ENCODE results near the gene HLA-G.
"Not testable (repeated sequence)": the region's sequence is repeated elsewhere in the genome, so short reads cannot be mapped to it uniquely, and the experiment has no call there.

The HLA-G gene
- long read RNA-seq, donor 1 = 0 reads
- long read RNA-seq, donor 2 = 0 reads
- long read RNA-seq, donor 3 = 0 reads
- long read RNA-seq, donor 4 = 0 reads
- long read RNA-seq, donor 5 = 0 reads
- long read RNA-seq, donor 6 = 0 reads
- long read RNA-seq, donor 7 = 0 reads
- long read RNA-seq, donor 8 = 0 reads

DNA sequence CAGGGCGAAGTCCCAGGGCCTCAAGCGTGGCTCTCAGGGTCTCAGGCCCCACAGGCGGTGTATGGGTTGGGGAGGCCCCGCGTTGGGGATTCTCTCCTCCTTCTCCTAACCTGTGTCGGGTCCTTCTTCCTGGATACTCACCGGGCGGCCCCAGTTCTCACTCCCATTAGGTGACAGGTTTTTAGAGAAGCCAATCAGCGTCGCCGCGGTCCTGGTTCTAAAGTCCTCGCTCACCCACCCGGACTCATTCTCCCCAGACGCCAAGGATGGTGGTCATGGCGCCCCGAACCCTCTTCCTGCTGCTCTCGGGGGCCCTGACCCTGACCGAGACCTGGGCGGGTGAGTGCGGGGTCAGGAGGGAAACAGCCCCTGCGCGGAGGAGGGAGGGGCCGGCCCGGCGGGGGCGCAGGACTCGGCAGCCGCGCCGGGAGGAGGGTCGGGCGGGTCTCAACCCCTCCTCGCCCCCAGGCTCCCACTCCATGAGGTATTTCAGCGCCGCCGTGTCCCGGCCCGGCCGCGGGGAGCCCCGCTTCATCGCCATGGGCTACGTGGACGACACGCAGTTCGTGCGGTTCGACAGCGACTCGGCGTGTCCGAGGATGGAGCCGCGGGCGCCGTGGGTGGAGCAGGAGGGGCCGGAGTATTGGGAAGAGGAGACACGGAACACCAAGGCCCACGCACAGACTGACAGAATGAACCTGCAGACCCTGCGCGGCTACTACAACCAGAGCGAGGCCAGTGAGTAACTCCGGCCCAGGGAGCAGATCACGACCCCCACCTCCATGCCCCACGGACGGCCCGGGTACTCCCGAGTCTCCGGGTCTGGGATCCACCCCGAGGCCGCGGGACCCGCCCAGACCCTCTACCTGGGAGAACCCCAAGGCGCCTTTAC, at the start of gene HLA-G:
TSS of gene HLA-G (plus strand) at position 247 of the 892 bp plus-strand sequence. CDS start at position 267, 20 bp downstream.
- no peak for DNase-seq

DNA sequence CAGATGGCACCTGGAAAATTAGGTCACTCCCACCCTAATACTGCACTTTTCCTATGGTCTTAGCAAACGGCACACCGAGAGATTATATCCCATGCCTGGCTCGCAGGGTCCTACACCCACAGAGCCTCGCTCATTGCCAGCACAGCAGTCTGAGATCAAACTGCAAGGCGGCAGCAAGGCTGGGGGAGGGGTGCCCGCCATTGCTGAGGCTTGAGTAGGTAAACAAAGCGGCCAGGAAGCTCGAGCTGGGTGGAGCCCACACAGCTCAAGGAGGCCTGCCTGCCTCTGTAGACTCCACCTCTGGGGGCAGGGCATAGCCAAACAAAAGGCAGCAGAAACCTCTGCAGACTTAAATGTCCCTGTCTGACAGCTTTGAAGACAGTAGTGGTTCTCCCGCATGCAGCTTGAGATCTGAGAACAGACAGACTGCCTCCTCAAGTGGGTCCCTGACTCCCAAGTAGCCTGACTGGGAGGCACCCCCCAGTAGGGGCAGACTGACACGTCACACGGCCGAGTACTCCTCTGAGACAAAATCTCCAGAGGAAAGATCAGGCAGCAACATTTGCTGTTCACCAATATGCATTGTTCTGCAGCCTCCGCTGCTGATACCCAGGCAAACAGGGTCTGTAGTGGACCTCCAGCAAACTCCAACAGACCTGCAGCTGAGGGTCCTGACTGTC, 47.5 kb upstream of the HLA-G start:
- DNase-seq = not testable (repeated sequence)

DNA sequence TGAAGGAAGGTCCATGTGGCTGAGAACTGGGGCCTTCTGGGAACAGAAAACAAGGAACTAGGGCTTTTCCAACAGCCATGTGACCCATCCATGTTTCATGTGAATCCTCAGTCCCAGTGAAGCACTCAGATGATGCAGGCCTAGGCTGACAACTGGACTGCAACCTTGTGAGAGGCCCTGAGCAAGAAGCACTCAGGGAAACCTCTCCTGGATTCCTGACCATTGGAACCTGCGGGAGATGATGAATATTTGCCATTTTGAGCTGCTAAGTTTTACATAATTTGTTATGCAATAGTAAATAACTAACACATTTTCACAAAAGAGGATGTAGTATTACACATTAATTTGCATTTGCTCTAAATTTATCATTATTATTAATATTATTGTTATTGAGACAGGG, 38.4 kb upstream of the HLA-G start:
- DNase-seq = no peak

DNA sequence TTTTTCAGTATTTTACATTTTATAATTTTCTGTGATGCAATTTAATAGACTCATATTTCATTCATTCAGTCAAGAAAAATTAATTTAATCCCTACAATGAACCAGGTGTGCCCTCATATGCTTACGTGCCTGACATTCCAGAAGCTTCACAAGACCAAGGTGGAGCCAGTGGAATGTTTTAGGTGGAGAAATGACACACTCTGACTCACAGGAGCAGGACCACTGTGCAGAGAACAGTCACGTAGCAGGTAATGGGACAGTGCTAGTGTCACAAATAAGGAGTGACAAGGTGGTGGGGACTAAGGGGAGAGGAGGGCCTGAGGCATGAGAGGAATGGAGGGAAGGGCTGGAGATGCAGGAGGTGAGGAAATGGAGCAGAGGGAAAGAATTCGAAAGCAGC, 37.0 kb upstream of the HLA-G start:
- DNase-seq = no peak

DNA sequence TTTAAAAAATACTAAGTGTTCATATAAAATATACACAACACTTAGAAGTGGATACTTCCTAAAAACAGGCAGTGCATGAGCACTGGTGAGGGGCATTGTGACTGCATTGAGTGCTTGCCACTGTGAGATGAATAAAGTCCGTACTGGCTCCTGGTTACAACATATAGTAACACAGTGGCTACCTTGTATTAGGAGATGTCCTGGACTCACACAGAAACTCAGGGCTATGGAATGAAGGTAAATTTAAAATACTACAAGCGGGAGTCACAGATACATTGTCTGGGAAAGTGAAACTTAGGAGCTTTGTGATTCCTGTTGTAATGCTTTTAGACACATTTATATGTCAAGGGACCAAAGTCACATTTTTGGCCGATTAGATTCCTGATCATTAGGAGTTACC, 36.5 kb upstream of the HLA-G start:
- no peak for DNase-seq

DNA sequence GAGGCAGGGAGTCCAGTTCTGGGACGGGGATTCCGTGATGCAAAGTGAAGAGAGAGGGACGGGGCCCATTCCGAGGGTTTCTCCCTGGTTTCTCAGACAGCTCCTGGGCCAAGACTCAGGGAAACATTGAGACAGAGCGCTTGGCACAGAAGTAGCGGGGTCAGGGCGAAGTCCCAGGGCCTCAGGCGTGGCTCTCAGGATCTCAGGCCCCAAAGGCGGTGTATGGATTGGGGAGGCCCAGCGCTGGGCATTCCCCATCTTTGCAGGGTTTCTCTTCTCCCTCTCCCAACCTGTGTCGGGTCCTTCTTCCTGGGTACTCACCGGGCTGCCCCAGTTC, 35.9 kb upstream of the HLA-G start:
- DNase-seq = no peak

DNA sequence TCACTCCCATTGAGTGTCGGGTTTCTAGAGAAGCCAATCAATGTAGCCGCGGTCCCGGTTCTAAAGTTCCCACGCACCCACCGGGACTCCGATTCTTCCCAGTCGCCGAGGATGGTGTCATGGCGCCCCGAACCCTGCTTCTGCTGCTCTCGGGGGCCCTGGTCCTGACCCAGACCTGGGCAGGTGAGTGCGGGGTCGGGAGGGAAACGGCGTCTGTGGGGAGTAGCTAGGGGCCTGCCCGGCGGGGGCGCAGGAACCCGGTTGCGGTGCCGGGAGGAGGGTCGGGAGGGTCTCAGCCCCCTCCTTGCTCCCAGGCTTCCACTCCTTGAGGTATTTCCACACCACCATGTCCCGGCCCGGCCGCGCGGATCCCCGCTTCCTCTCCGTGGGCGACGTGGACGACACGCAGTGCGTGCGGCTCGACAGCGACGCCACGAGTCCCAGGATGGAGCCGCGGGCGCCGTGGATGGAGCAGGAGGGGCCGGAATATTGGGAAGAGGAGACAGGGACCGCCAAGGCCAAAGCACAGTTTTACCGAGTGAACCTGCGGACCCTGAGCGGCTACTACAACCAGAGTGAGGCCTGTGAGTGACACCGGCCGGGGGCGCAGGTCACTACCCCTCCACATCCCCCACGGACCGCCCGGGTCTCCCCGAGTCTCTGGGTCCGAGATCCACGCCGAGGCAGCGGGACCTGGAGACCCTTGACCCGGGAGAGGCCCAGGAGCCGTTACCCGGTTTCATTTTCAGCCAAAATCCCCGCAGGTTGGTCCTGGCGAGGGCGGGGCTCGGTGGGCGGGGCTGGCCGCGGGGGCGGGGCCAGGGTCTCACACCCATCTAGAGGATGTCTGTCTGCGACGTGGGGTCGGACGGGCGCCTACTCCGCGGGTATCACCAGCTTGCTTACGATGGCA, 35.2 kb upstream of the HLA-G start:
- no peak for DNase-seq

DNA sequence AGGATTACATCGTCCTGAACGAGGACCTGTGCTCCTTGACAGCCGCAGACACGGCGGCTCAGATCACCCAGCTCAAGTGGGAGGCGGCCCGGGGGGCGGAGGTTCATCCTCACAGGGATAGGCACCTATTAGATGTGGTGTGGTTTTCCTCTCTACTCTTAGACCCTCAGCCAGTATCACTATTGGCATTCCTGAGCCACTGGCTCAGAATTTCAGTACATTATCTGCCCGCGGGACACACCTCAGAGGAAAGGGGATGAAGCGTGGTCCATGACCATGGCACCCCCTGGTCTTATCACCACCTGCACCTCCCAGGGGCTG, 34.6 kb upstream of the HLA-G start:
- DNase-seq = no peak

DNA sequence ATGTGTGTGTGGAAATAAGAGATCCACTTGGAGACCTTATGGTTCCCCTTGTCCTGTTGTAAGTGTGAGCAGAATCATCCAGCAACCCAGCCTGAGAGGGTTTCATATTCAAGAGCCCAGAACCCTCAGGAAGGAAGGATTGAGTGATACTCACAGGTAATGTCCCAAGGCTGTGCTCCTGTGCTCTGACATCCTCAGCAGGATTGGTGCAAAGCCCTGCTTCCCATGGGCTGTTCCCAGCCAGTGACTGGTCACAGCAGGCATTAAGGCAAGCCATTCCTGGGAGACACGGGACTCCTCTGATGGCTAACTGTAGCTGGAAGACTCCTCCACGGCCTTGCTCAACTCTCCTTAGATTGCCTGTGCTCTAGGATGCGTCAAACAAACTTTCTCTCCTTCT, 33.8 kb upstream of the HLA-G start:
- no peak for DNase-seq

DNA sequence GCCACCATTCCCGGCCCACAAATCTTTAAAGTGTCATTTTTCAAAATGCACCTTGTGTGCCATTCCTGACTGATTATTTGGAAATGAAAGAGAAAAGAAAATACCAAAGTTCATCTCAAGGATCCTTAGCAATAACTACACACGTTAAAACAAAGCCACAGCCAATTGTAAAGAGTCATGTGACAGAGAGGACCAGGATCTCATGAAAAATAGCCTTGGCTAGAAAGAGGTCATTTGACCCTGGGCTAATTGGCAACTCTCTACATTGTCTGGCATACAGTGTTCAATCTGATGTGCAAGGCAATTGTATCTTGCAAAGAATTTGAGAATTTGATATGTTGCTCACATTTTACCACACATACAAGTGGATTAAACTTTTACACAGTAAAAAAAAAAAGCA, 31.6 kb upstream of the HLA-G start:
- no peak for DNase-seq

DNA sequence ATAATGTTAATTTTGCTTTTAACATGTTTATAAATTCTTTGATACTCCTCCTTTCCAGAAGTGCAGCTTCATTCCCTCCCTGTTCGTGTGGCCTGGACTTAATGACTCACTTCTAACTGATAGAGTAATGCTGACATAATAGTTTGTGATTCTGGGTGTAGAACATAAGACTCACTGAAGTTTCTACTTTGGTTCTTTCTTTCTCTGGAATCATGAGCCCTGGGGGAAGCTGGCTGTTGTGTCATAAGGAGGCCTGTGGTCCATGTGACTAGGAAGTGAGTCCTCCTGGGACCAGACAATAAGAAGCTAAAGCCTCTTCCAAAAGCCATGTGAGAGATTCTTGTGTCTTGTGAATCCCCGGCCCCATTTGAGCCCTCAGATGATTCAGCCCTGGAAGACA, 30.5 kb upstream of the HLA-G start:
- no peak for DNase-seq

DNA sequence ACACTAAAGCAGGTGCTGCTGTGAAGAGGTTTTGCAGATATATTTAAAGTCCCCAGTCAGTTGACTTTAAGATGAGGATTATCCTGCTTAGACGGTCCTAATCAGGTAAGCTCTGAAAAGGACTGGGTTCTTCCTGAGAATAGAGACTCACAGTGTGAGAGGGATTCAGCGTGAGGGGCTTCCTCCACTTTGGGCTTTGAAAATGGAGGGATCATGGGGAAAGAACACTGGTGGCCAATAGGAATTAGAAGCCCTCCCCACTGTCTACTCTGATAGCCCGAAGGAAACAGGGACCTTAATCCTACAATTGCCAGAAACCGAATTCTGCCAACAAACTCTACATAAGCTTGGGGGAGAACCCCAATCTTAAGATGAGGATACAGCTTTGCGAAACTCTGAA, 29.7 kb upstream of the HLA-G start:
- no peak for DNase-seq

DNA sequence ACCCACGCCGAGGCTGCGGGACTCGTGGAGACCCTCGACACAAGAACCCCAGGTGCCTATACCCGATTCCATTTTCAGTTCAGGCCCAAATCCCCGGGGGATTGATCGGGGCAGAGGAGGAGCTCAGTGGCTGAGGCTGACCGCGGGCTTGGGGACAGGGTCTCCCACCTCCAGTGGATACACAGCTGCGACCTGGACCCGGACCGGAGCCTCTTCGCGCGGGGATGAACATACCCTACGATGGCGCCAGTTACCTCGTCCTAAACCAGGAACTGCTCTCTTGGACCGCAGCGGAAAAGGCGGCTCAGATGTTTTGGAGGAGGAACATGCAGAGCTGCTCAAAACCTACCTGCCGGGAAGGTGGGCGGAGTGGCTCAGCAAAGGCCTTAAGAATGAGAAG, 27.4 kb upstream of the HLA-G start:
- DNase-seq = no peak

DNA sequence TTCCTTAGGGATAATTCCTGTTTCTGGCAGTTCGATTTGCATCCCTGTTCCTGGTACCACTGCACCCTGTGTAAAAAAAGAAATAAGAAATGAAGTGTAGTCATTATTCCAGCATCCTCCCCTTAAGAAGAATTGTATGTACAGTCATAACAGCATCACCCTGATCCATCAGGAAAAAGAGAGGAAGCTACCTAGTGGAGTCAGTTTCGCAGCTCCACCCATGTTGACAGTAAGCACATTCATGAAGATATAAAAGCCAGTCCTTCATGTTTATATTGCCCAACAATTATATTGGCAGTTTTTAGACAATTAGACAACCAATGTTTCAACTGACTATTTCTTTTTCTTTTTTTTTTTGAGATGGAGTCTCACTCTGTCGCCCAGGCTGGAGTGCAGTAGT, 21.2 kb upstream of the HLA-G start:
- no peak for DNase-seq

DNA sequence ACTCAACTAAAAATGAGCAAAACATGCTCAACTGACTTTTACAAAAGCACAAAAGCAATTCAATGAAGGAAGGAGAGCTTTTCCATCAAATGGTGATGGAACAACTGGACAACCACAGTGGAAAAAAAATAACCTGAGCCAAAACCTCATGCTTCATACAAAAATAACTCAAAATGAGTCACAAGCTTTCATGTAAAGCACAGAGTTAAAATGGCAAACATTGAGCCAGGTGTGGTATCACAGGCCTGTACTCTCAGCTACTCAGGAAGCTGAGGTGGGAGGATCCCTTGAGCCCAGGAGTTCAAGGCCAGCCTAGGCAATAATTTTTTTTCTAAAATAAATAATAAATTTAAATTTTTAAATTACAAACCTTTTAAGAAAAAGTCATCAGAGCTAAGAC, 18.4 kb upstream of the HLA-G start:
- no peak for DNase-seq

DNA sequence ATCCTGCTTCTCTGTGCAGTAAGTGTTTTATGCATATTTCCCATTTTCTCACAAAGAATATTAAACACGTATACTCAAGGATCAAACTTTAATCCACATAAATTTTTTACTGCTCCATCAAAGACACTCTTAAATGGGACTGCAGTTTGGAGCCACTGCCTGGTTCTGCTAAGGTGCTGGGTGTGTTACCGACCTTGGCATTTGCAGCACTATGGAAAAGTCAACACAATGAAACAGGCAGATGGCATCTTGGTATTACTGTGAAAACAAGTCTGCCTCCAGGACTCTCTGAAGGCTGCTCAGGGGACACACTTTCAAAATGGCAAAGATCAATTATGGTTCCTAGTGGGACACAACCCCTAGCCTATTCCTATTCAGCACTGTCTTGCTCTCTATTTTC, 17.3 kb upstream of the HLA-G start:
- no peak for DNase-seq

DNA sequence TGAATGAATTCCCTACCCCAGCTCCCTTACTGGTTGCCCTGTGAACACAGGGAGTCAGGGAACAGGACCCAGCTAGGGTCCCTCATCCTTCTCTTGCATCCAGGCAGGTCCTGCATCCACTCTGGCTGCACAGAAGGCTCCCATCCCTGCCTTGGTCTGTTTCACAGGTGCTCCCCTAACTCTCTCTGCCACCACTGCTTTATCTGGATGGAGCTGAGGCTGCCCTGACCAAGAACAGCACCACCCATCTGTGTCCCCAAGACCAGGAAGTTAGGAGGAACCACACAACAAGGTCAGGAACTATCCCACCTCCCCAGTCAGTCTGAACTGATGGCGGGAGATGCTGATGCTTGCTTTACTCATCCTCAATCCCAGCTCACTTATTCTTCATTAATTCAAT, 16.2 kb upstream of the HLA-G start:
- DNase-seq = no peak

DNA sequence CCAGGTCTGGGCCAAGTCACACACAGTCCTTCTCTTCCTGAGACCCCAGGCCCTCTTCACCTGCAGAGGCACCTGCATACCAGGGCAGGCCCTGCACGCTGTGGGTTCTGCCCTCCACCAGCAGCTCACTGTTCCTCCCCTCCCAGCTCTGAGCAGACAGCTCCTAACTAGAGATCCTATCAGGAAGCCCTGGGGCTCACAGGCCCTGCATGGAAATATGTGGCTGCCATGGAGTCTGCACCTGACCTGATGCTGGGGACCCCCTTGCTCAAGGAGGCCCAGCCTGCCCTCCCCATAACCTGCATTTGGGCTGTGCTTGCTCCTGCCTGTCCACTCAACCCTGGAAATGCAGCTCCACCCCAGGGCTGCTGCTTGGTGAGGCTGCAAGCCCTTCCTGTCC, 14.6 kb upstream of the HLA-G start:
- no peak for DNase-seq

DNA sequence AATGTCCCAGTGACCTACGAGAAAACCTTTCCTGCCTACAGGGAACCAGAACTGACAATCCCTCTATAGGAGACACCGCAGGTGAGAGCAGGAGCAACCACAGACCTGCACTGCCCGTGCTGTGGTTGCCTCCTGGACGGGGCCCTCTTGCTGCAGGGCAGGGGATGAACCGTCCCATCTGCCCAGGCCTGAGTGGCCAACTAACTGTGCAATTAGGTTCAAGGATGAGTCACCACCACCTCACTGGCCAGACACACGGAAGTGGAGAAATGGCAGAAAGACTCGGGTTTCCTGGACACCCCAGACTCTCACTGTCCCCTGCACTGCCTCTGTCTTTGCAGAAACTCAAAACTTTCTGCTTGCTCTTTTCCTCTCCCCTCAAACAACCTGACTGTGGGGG, 13.8 kb upstream of the HLA-G start:
- no peak for DNase-seq

DNA sequence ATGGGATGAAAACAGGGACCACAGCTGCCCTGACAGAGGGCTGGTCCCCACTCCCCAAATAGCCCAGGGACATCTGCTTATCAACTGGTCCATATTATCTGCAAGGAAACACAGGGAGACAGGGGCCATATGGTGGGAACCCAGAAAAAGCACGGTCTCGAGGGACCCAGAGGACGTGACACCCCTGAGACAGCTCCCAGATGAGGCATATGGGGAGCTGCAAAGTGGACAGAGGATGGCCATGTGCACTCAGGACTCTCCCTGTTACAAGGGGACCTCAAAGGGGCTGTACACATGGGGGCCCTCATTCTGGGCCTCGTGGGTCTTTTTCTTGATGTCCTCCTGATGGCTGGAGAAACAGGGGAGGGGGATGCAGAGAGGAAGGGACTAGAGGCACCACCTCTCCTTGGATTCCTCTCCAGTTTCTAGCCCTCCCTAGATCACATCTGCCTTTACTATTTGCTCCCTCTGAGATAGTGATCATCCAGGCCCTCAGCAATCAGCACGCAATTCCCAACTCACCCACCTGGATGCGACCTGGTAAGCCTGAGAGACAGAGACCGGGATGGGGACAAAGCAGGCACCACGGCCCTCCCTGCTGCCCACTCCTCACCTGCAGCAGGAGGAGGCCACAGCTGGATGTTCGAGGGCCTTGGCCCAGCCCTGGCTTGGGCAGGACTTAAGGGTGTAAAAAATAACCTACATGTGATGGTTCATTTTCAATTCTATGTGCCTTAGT, 13.1 kb upstream of the HLA-G start:
- DNase-seq = no peak

DNA sequence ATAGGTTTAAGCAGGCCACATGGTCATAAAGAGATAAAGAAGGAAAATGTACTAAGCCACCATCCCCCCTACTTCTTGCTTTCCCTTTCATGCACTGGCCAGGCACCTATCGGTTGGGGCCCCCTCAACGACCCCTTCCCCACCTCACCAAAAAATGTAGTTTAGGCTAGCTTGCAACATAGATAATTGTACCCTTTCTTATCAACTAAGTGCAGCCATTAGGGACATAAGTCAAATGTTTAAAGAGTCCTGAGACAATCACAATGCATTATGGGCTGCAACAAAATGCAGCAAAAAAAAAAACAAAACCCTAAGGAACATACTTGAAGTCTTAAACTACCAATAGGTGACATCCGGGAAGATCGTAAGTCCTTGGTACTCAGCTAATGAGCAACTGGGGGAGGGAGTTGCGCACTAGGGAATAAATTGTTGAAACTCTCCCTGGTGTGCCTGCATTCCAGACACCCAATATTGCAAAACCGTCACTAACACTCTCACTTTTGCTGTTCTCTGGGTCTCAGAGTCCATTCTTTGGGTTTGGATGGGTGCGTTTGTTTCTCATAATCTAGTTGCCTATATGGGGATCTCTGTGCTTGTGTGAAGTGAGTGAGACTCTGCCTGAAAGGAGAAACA, 12.4 kb upstream of the HLA-G start:
- DNase-seq = no peak

DNA sequence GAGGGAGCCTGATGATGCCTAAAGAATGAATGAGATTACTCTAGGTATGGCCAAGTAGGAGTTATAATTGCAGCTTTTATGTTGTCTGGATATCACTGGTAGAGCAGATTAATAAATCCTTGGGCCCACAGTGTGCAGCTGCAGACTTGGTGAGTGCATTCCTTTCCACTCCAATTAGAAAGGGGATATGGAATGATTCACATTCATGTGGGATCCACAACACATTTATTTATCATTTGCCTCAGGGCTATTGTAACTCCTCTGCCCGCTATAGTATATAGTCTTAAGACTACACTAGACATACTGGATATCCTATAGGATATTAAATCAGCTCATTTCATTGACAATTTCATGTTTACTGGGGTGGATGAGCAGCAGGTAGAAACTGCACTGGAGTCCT, 11.6 kb upstream of the HLA-G start:
- DNase-seq = no peak
